Activated B cell treated with CpG ODN at 0.5 μM for 24 hours (primary cell): ENCODE measurements around the gene OSBPL2. TPM values are rescaled to one million over a fixed set of nuclear protein-coding genes. Genes with fewer than 3 reads are reported as not detected.

ENCODE experiments used
- ATAC-seq: fragments of 200-7000 bp; cut with Tn5 transposase; one replicate; pipeline ENCODE4 v1.10.0; 2021; ENCODE audit warnings: low read depth, mild to moderate bottlenecking, moderate library complexity
- CTCF ChIA-PET: fragments of 350-600 bp; sonication (Branson Sonifier 250); formaldehyde crosslinking; loops from one replicate; lab custom pipeline; 2021; ENCODE audit warnings: antibody characterized with exemption; lab: Charles Lee
- POLR2A ChIA-PET: fragments of 350-600 bp; sonication (Branson Sonifier 250); formaldehyde crosslinking; loops from one replicate; lab custom pipeline; 2021; ENCODE audit warnings: antibody characterized with exemption; lab: Charles Lee
- DNase-seq: peaks from one replicate; pipeline ENCODE4 v3.0.0; 2022
- H3K27ac Mint-ChIP-seq: one replicate; pipeline ENCODE4 v1.8.0; 2020; ENCODE audit warnings: mixed read lengths
- H3K27me3 Mint-ChIP-seq: one replicate; pipeline ENCODE4 v1.8.0; 2021; ENCODE audit warnings: mixed read lengths
- H3K36me3 Mint-ChIP-seq: one replicate; pipeline ENCODE4 v1.8.0; 2021; ENCODE audit warnings: low read depth, mixed read lengths
- H3K4me1 Mint-ChIP-seq: one replicate; pipeline ENCODE4 v1.8.0; 2021; ENCODE audit warnings: mixed read lengths
- H3K4me3 Mint-ChIP-seq: one replicate; pipeline ENCODE4 v1.8.0; 2020; ENCODE audit warnings: mild to moderate bottlenecking, mixed read lengths
- H3K9me3 Mint-ChIP-seq: one replicate; pipeline ENCODE4 v1.8.0; 2020; ENCODE audit warnings: mixed read lengths
- intact Hi-C: fragments of 100-400 bp; cut with micrococcal nuclease; formaldehyde crosslinking; loops from one replicate; pipeline ENCODE4 v1.15.1; 2024
- total RNA-seq: library from RNA; stranded (reverse); gene quantifications from 2 replicates; pipeline ENCODE4 v1.2.3, GENCODE V29; 2022
- TF ChIP-seq, protein P1 (sequence below): fragments of 200-600 bp; IDR thresholded peaks from one replicate; pipeline ENCODE4 v1.8.0; 2022; ENCODE audit warnings: antibody characterized with exemption, mild to moderate bottlenecking

Gene OSBPL2
- total RNA-seq, 1 donor from 2014 or later: 43.0 TPM

DNA sequence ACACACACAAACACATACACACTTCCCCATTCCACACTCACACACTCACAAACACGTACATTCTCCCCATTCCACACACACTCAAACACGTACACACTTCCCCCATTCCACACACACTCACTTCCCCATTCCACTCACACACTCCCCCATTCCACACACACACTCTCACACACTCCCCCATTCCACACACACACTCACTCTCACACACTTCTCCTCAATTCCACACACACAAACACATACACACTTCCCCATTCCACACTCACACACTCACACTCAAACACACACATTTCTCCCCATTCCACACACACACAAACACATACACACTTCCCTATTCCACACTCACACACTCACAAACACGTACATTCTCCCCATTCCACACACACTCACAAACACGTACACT, 8.7 kb upstream of the OSBPL2 start:
- ChIA-PET POLR2A (no interaction called here), CTCF (no interaction called here)
- TF ChIP-seq, protein P1, sequence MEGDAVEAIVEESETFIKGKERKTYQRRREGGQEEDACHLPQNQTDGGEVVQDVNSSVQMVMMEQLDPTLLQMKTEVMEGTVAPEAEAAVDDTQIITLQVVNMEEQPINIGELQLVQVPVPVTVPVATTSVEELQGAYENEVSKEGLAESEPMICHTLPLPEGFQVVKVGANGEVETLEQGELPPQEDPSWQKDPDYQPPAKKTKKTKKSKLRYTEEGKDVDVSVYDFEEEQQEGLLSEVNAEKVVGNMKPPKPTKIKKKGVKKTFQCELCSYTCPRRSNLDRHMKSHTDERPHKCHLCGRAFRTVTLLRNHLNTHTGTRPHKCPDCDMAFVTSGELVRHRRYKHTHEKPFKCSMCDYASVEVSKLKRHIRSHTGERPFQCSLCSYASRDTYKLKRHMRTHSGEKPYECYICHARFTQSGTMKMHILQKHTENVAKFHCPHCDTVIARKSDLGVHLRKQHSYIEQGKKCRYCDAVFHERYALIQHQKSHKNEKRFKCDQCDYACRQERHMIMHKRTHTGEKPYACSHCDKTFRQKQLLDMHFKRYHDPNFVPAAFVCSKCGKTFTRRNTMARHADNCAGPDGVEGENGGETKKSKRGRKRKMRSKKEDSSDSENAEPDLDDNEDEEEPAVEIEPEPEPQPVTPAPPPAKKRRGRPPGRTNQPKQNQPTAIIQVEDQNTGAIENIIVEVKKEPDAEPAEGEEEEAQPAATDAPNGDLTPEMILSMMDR: no peak
- Mint-ChIP-seq H3K4me1 (no peaks in the 10 kb centered on the region), H3K9me3 (no peaks in the 10 kb centered on the region), H3K4me3 (no peak overlapping the region), H3K27ac (no peak overlapping the region), H3K27me3 (peaks cover 12% of the 10 kb centered on the region), H3K36me3 (no peaks in the 10 kb centered on the region)
- intact Hi-C loops: no loop called here
- DNase-seq: no peak
- no peak for ATAC-seq

DNA sequence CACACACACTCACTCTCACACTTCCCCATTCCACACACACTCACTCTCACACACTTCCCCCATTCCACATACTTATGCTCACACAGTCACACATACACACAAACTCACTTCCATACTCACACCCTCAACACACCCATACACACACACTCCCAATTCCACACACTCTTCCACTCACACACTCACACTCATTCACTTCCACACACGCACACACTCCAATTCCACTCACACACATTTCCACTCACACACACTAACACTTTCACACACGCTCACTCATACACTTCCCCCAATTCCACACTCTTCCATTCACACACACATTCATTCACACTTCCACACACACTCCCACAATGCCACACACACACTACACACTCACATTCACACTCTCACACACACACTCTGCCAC, 8.0 kb upstream of the OSBPL2 start:
- no peaks in the 10 kb centered on the region for H3K36me3 Mint-ChIP-seq
- no peak overlapping the region for H3K27ac Mint-ChIP-seq
- no peak for DNase-seq
- ChIA-PET POLR2A (no interaction called here), CTCF (no interaction called here)
- TF ChIP-seq, protein P1: no peak
- H3K4me3 Mint-ChIP-seq: no peak overlapping the region
- H3K27me3 Mint-ChIP-seq: peaks cover 5% of the 10 kb centered on the region
- no peak for ATAC-seq
- intact Hi-C loops: no loop called here
- no peaks in the 10 kb centered on the region for H3K9me3 Mint-ChIP-seq
- no peaks in the 10 kb centered on the region for H3K4me1 Mint-ChIP-seq

DNA sequence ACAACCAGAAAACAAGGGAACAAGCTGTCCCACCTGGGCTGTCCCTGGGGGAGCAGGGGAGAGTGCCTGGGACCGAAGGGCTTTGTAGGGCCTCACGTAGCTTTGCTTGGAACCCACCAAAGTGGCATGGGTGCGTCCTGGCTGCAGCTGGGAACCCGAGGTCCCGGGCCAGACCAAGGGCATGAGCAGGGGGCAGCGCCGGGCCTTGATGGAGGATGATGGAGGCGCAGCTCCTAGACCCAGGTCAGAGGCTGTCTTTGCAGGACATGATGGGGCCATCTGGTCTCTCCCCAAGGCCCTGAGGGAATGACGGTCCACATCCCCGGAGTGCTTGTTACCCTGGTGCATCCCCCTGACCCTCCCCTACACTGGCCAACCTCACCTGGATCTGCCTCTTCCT, 7.6 kb upstream of the OSBPL2 start:
- H3K4me3 Mint-ChIP-seq: no peak overlapping the region
- ChIA-PET CTCF (no interaction called here), POLR2A (no interaction called here)
- DNase-seq (no peak), ATAC-seq (no peak)
- TF ChIP-seq, protein P1: no peak
- H3K27ac Mint-ChIP-seq: no peak overlapping the region
- peaks cover 3% of the 10 kb centered on the region for H3K27me3 Mint-ChIP-seq
- intact Hi-C loops: no loop called here
- H3K4me1 Mint-ChIP-seq: no peaks in the 10 kb centered on the region
- no peaks in the 10 kb centered on the region for H3K36me3 Mint-ChIP-seq
- H3K9me3 Mint-ChIP-seq: no peaks in the 10 kb centered on the region

DNA sequence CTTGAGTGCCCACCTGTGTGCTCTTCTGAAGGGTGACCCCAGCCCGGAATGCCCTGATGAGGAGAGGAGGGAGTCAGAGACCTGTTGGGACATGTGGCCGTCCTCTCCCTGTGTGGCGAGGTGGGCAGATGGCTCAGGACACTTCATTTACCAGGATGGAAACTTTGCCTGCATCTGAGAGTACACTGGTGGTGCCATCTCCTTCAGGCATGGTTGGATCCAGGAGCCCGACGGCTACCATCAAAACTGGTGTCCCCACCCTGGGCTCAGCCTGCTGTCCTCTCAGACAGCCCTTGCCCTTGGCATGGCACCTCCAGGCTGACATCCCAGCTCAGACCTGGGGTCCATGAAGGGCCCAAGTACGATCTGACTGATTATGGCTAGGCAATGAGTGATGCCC, 7.0 kb upstream of the OSBPL2 start:
- Mint-ChIP-seq H3K9me3 (no peaks in the 10 kb centered on the region), H3K27ac (no peak overlapping the region), H3K4me3 (no peak overlapping the region), H3K36me3 (no peaks in the 10 kb centered on the region), H3K27me3 (peaks cover 3% of the 10 kb centered on the region), H3K4me1 (no peaks in the 10 kb centered on the region)
- CTCF ChIA-PET: no interaction called here
- ATAC-seq (no peak), DNase-seq (no peak)
- TF ChIP-seq, protein P1: no peak
- intact Hi-C loops: no loop called here
- POLR2A ChIA-PET: no interaction called here

DNA sequence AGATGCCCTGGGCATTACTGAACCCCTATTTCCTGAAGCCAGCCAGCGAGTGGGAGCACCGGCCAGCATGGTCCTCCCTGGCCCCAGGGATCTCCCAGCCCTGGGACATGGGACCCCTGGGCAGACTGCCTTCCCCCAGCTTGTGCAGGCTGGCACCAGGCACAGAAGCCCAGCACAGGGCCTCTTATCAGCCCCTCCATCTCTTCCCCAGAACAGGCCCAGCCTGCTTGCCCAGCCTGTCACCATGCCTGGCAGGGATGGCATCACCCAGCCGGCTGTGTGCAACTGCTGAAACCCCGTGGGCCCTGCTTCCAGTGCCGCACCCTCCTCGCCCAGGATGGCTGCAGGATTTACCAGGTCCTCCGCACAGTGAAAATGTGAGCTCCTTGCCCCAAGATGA, 6.1 kb upstream of the OSBPL2 start:
- ChIA-PET CTCF (no interaction called here), POLR2A (no interaction called here)
- DNase-seq: no peak
- Mint-ChIP-seq H3K36me3 (no peaks in the 10 kb centered on the region), H3K4me3 (no peak overlapping the region), H3K4me1 (no peaks in the 10 kb centered on the region), H3K27me3 (no peaks in the 10 kb centered on the region), H3K9me3 (no peaks in the 10 kb centered on the region), H3K27ac (no peak overlapping the region)
- intact Hi-C loops: no loop called here
- TF ChIP-seq, protein P1: no peak
- no peak for ATAC-seq
